Dendritic cell treated with granulocyte-macrophage colony-stimulating factor and Interleukin-4, amounts not matched to agents 40 ng/mL and 50 ng/mL, for 4 days (primary cell): ENCODE data around the gene ST6GALNAC4.
"Not testable (repeated sequence)": the region's sequence is repeated elsewhere in the genome, so short reads cannot be mapped to it uniquely, and the experiment has no call there.

Experiments
- H3K27ac Mint-ChIP-seq: one replicate; pipeline ENCODE4 v1.8.0; 2022; ENCODE audit warnings: mild to moderate bottlenecking, mixed read lengths
- H3K27me3 Mint-ChIP-seq: one replicate; pipeline ENCODE4 v1.8.0; 2022; ENCODE audit warnings: mild to moderate bottlenecking, mixed read lengths
- H3K36me3 Mint-ChIP-seq: one replicate; pipeline ENCODE4 v1.8.0; 2022; ENCODE audit warnings: low read depth, mixed read lengths
- H3K4me1 Mint-ChIP-seq: one replicate; pipeline ENCODE4 v1.8.0; 2022; ENCODE audit warnings: low read depth, mixed read lengths
- H3K4me3 Mint-ChIP-seq: one replicate; pipeline ENCODE4 v1.8.0; 2022; ENCODE audit warnings: mild to moderate bottlenecking, moderate library complexity, mixed read lengths
- H3K9me3 Mint-ChIP-seq: one replicate; pipeline ENCODE4 v1.8.0; 2022; ENCODE audit warnings: mixed read lengths
- intact Hi-C: fragments of 100-400 bp; cut with micrococcal nuclease; formaldehyde crosslinking; loops from one replicate; pipeline ENCODE4 v1.15.0; 2022

ST6GALNAC4 gene

GRCh38 chr9:127876026-127876763, 40.6 kb downstream of the ST6GALNAC4 start:
- H3K4me1 Mint-ChIP-seq = peaks cover 46% of the 10 kb centered on the region
- H3K27ac Mint-ChIP-seq = no peak overlapping the region
- no peak overlapping the region for H3K4me3 Mint-ChIP-seq

GRCh38 chr9:127875306-127875966, 41.4 kb downstream of the ST6GALNAC4 start:
- H3K9me3 Mint-ChIP-seq = no peaks in the 10 kb centered on the region
- no peak overlapping the region for H3K4me3 Mint-ChIP-seq
- peak overlapping the region; percentile 11 for H3K27ac Mint-ChIP-seq
- H3K27me3 Mint-ChIP-seq = peaks cover 30% of the 10 kb centered on the region
- H3K4me1 Mint-ChIP-seq = peaks cover 45% of the 10 kb centered on the region
- H3K36me3 Mint-ChIP-seq = no peaks in the 10 kb centered on the region
- intact Hi-C loops = no loop called here

More at GRCh38 chr9:127876026-127876763, 40.6 kb downstream of the ST6GALNAC4 start:
- H3K27me3 Mint-ChIP-seq = peaks cover 30% of the 10 kb centered on the region
- H3K9me3 Mint-ChIP-seq = no peaks in the 10 kb centered on the region
- no peaks in the 10 kb centered on the region for H3K36me3 Mint-ChIP-seq
- intact Hi-C loops = no loop called here

GRCh38 chr9:127874301-127875221, 42.3 kb downstream of the ST6GALNAC4 start:
- Mint-ChIP-seq H3K4me3 (no peak overlapping the region), H3K36me3 (no peaks in the 10 kb centered on the region), H3K27me3 (peaks cover 30% of the 10 kb centered on the region), H3K9me3 (no peaks in the 10 kb centered on the region), H3K27ac (no peak overlapping the region), H3K4me1 (peaks cover 45% of the 10 kb centered on the region)
- intact Hi-C loops = loop anchor here (5.0 kb wide), 1 partner anchor 87 kb away; the partner anchor contains the start of gene CDK9

- intact Hi-C loops = loop anchor here (5.0 kb wide), 1 partner anchor 87 kb away; the partner anchor contains the start of gene CDK9
Observed at GRCh38 chr9:127873886-127874285, 43.0 kb downstream of the ST6GALNAC4 start.

GRCh38 chr9:127873223-127873691, 43.6 kb downstream of the ST6GALNAC4 start:
- H3K27ac Mint-ChIP-seq = peak overlapping the region; percentile 34

More at GRCh38 chr9:127873886-127874285, 43.0 kb downstream of the ST6GALNAC4 start:
- Mint-ChIP-seq H3K4me3 (no peak overlapping the region), H3K27me3 (peaks cover 26% of the 10 kb centered on the region), H3K36me3 (no peaks in the 10 kb centered on the region), H3K4me1 (peaks cover 43% of the 10 kb centered on the region), H3K27ac (no peak overlapping the region), H3K9me3 (no peaks in the 10 kb centered on the region)

GRCh38 chr9:127872369-127873222, 44.2 kb downstream of the ST6GALNAC4 start:
- no peak overlapping the region for H3K4me3 Mint-ChIP-seq
- H3K4me1 Mint-ChIP-seq = peaks cover 37% of the 10 kb centered on the region
- H3K27me3 Mint-ChIP-seq = peaks cover 14% of the 10 kb centered on the region
- H3K36me3 Mint-ChIP-seq = no peaks in the 10 kb centered on the region
- H3K27ac Mint-ChIP-seq = peak overlapping the region; percentile 34
- no peaks in the 10 kb centered on the region for H3K9me3 Mint-ChIP-seq
- intact Hi-C loops = loop anchor here (5.0 kb wide), 1 partner anchor 85 kb away; the partner anchor contains the start of gene CDK9

More at GRCh38 chr9:127873223-127873691, 43.6 kb downstream of the ST6GALNAC4 start:
- peaks cover 44% of the 10 kb centered on the region for H3K4me1 Mint-ChIP-seq
- intact Hi-C loops = loop anchor here (5.0 kb wide), 1 partner anchor 86 kb away; the partner anchor contains the start of gene CDK9
- no peak overlapping the region for H3K4me3 Mint-ChIP-seq
- H3K9me3 Mint-ChIP-seq = no peaks in the 10 kb centered on the region
- no peaks in the 10 kb centered on the region for H3K36me3 Mint-ChIP-seq
- H3K27me3 Mint-ChIP-seq = peaks cover 21% of the 10 kb centered on the region

- H3K36me3 Mint-ChIP-seq = no peaks in the 10 kb centered on the region
- H3K4me3 Mint-ChIP-seq = no peak overlapping the region
- intact Hi-C loops = loop anchor here (5.0 kb wide), 1 partner anchor 84 kb away; the partner anchor contains the start of gene CDK9
- no peaks in the 10 kb centered on the region for H3K9me3 Mint-ChIP-seq
- H3K4me1 Mint-ChIP-seq = peaks cover 34% of the 10 kb centered on the region
- H3K27ac Mint-ChIP-seq = no peak overlapping the region
- peaks cover 4% of the 10 kb centered on the region for H3K27me3 Mint-ChIP-seq
Observed at GRCh38 chr9:127871531-127871930, 45.3 kb downstream of the ST6GALNAC4 start.

- peaks cover 34% of the 10 kb centered on the region for H3K4me1 Mint-ChIP-seq
- H3K4me3 Mint-ChIP-seq = no peak overlapping the region
- no peak overlapping the region for H3K27ac Mint-ChIP-seq
- intact Hi-C loops = loop anchor here (5.0 kb wide), 1 partner anchor 84 kb away; the partner anchor contains the start of gene CDK9
- H3K27me3 Mint-ChIP-seq = peaks cover 1% of the 10 kb centered on the region
- H3K9me3 Mint-ChIP-seq = no peaks in the 10 kb centered on the region
- no peaks in the 10 kb centered on the region for H3K36me3 Mint-ChIP-seq
Observed at GRCh38 chr9:127870887-127871286, 46.0 kb downstream of the ST6GALNAC4 start.

- peaks cover 35% of the 10 kb centered on the region for H3K4me1 Mint-ChIP-seq
- H3K9me3 Mint-ChIP-seq, H3K36me3 Mint-ChIP-seq, H3K27me3 Mint-ChIP-seq, H3K4me3 Mint-ChIP-seq, H3K27ac Mint-ChIP-seq: not testable (repeated sequence)
- intact Hi-C loops = loop anchor here (5.0 kb wide), 1 partner anchor 83 kb away; the partner anchor contains the start of gene CDK9
Observed at GRCh38 chr9:127870153-127870491, 46.7 kb downstream of the ST6GALNAC4 start.

- H3K27ac Mint-ChIP-seq = peak overlapping the region; percentile 28
- H3K4me1 Mint-ChIP-seq = peaks cover 40% of the 10 kb centered on the region
- intact Hi-C loops = loop anchor here (2.0 to 5.0 kb wide), 2 partner anchors 82 to 135 kb away; partner anchors contain the start of genes CDK9 and TOR2A
- no peaks in the 10 kb centered on the region for H3K36me3 Mint-ChIP-seq
- H3K27me3 Mint-ChIP-seq = peaks cover 1% of the 10 kb centered on the region
- no peaks in the 10 kb centered on the region for H3K9me3 Mint-ChIP-seq
- H3K4me3 Mint-ChIP-seq = no peak overlapping the region
Observed at GRCh38 chr9:127869310-127870152, 47.3 kb downstream of the ST6GALNAC4 start.

GRCh38 chr9:127868278-127868902, 48.5 kb downstream of the ST6GALNAC4 start:
- Mint-ChIP-seq H3K27ac (peak overlapping the region; percentile 21), H3K4me3 (no peak overlapping the region), H3K4me1 (peaks cover 40% of the 10 kb centered on the region), H3K36me3 (no peaks in the 10 kb centered on the region), H3K9me3 (no peaks in the 10 kb centered on the region), H3K27me3 (peaks cover 1% of the 10 kb centered on the region)
- intact Hi-C loops = loop anchor here (2.0 kb wide), 1 partner anchor 134 kb away; the partner anchor contains the start of gene TOR2A
